K562 treated with DMSO at 1 percent for 48 hours (cell line): Measurements from ENCODE around the gene FEM1A. TPM values are rescaled to one million over a fixed set of nuclear protein-coding genes. Genes with fewer than 3 reads are reported as not detected.

ENCODE experiments used
- total RNA-seq: library from RNA; unstranded; fragments of 300-600 nt; gene quantifications from 2 replicates; pipeline ENCODE4 v1.2.3, GENCODE V29; 2022; ENCODE audit warnings: low replicate concordance; ENCODE audit errors: extremely low read depth

Gene FEM1A
- total RNA-seq, result not detected in 2 replicates

GRCh38 chr19:4791183-4792018 lies at the start of gene FEM1A:
Gene FEM1A (plus strand): TSS chr19:4791734. CDS start chr19:4791855, 121 bp downstream.

GRCh38 chr19:4831304-4831978 lies 39.9 kb downstream of the FEM1A start, which contains the start of gene TICAM1:
Gene TICAM1 (minus strand): TSS chr19:4831712. CDS start chr19:4818377, 13,335 bp downstream.

Other genes starting within 250 kb of the FEM1A start
- gene SEMA6B, start 232.1 kb upstream of the FEM1A start, total RNA-seq, result not detected in 2 replicates
- gene TNFAIP8L1, start 152.2 kb upstream of the FEM1A start, total RNA-seq, result not detected in 2 replicates
- gene MYDGF, start 121.4 kb upstream of the FEM1A start, total RNA-seq, result 497 TPM in 1 of 2 replicates, not detected in the other
- not detected in 2 replicates for gene DPP9, start 67.9 kb upstream of the FEM1A start, total RNA-seq
- gene TICAM1, start 40.0 kb downstream of the FEM1A start, total RNA-seq, result not detected in 2 replicates
- not detected in 2 replicates for gene PLIN3, start 75.9 kb downstream of the FEM1A start, total RNA-seq
- not detected in 2 replicates for gene ARRDC5, start 111.2 kb downstream of the FEM1A start, total RNA-seq
- gene UHRF1, start 117.8 kb downstream of the FEM1A start, total RNA-seq, result not detected in 2 replicates
- not detected in 2 replicates for gene KDM4B, start 177.4 kb downstream of the FEM1A start, total RNA-seq